NCI-H2196 (cell line): ENCODE measurements around the gene PSEN1.

ENCODE experiments used
- DNase-seq: peaks from one replicate; lab custom pipeline; 2025; ENCODE audit not compliant: unreplicated experiment; lab: John Stamatoyannopoulos, UW

PSEN1 gene

DNA sequence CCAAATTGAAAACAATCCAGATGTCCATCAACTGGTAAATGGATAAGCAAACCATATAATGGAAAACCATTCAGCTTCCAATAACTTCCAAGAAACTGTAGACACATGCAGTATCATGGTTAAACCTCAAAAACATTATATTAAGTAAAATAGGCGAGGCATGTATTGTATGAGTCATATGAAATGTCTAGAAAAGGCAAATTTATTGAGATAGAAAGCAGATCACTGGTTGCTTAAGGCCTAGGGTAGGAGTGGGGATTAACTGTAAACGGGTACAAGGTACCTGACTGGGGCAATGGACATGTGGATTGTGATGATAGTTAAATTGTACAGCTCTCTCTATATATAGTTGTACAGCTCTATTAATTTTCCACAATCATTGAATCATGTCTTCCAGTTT is 79.7 kb downstream of the PSEN1 start:
- no peak for DNase-seq

DNA sequence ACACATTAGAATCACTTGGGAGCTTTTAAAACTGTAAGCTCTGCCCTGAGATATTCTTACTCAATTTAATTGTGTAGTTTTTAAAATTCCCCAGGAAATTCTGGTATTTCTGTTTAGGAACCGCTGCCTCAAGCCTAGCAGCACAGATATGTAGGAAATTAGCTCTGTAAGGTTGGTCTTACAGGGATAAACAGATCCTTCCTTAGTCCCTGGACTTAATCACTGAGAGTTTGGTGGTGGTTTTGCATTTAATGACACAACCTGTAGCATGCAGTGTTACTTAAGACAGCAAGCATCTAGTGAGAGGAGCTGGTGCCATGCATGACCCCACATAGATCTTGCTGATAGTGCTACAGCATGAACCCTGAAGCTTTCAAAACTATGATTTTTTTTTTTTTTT is 81.1 kb downstream of the PSEN1 start:
- no peak for DNase-seq

DNA sequence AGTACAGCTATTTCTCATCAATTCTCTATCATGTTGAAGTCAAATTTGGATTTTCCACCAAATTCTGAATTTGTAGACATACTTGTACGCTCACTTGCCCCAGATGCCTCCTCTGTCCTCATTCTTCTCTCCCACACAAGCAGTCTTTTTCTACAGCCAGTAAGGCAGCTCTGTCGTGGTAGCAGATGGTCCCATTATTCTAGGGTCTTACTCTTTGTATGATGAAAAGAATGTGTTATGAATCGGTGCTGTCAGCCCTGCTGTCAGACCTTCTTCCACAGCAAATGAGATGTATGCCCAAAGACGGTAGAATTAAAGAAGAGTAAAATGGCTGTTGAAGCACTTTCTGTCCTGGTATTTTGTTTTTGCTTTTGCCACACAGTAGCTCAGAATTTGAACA is 83.8 kb downstream of the PSEN1 start:
- DNase-seq: no peak

DNA sequence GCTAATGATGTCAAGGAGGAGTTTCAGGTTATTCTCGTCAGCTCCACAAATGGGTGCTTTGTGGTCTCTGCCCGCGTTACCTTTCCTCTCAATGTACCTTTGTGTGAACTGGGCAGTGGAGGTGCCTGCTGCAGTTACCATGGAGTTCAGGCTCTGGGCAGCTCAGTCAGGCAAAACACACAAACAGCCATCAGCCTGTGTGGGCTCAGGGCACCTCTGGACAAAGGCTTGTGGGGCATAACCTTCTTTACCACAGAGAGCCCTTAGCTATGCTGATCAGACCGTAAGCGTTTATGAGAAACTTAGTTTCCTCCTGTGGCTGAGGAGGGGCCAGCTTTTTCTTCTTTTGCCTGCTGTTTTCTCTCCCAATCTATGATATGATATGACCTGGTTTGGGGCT is 84.3 kb downstream of the PSEN1 start:
- no peak for DNase-seq

DNA sequence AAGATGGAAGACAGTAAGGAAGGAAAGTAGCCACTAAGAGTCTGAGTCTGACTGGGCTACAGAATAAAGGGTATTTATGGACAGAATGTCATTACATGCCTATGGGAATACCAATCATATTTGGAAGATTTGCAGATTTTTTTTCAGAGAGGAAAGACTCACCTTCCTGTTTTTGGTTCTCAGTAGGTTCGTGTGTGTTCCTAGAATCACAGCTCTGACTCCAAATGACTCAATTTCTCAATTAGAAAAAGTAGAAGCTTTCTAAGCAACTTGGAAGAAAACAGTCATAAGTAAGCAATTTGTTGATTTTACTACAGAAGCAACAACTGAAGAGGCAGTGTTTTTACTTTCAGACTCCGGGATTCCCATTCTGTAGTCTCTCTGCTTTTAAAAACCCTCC is 85.6 kb downstream of the PSEN1 start:
- DNase-seq: no peak

DNA sequence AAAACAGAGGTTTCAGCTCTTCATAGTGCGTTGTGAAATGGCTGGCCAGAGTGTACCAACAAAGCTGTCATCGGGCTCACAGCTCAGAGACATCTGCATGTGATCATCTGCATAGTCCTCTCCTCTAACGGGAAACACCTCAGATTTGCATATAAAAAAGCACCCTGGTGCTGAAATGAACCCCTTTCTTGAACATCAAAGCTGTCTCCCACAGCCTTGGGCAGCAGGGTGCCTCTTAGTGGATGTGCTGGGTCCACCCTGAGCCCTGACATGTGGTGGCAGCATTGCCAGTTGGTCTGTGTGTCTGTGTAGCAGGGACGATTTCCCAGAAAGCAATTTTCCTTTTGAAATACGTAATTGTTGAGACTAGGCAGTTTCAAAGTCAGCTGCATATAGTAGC is 86.7 kb downstream of the PSEN1 start:
- DNase-seq: no peak

DNA sequence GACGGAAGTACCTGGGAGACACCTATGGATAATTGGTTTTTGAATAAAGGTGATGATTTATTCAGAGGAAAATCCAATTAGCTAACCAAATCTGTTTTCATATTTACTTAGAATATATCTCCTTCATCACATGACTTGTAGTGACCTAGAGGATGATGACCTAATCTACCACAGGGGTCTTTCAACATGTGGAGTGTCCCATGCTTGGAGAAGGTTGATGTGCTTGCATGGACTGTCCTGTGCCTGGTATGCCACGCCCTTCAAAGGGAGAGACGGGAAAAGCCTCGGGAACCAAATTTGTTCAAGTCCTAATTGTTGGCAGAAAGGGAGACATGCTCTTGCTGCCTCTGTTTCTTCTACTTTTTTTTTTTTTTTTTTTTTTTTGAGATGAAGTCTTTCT is 89.2 kb downstream of the PSEN1 start:
- DNase-seq: no peak

DNA sequence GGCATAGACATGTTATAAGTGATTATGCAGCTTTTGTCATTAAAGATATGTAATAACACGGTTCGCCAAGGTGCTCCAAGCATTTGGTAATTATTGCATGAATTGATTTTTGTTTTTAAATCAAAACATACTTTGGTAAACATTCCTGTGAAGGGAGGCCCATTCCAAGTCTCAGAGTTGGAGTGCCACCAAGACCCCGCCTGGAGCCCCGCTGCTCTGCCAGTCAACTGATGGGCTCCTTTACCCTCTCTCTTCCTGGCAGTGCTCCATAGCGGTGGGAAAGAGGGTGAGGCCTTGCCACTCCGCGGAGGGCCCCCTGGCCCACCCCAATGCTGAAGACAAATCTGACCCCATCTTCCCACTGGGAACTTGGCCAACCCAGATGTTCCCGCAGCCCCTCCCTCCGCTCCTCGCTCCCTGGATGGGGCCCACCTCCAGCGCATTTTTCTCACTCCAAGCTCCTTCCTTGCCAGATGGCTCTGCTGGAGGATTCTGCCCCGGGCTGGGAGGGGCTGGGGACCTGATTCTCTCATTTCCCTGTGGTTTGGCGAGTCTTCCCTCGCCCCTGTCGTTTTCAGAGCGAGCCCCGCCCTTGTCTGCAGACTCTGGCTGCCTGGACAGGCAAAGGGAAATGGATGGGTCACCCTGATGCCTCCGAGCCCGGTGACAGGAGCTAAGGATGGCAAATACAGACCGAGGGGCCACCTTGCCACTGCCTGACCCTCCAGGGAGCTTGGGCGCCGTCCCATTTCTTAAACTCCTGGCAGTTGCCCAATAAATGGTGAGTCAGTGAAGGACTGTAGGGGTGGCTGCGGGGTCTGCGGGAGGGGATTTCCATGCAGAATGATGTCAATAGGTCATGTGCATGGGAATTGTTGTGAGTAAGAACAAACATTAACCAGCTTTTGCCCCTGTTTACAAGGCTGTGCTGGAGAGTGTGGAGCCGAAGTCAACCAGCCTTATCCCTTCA is 91.8 kb downstream of the PSEN1 start:
- no peak for DNase-seq

DNA sequence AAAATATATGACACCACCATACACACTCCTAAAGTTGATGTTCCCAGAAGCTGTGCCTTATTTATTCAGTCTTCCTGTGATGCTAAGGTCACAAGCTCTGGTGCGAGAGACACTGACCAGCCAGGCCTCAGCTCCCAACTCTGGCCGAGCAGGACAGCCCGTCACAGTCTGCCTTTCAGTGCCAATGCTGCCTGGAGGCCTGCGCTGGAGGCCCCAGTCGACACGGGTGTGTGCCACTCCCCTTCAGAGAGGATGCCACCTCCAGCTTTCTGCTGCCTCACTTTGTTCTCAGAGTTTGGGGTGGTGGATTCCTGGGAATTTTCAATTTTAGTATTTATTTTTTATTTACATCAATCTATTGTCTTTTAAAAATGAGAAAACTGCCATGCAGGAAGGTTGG is 93.7 kb downstream of the PSEN1 start:
- no peak for DNase-seq

DNA sequence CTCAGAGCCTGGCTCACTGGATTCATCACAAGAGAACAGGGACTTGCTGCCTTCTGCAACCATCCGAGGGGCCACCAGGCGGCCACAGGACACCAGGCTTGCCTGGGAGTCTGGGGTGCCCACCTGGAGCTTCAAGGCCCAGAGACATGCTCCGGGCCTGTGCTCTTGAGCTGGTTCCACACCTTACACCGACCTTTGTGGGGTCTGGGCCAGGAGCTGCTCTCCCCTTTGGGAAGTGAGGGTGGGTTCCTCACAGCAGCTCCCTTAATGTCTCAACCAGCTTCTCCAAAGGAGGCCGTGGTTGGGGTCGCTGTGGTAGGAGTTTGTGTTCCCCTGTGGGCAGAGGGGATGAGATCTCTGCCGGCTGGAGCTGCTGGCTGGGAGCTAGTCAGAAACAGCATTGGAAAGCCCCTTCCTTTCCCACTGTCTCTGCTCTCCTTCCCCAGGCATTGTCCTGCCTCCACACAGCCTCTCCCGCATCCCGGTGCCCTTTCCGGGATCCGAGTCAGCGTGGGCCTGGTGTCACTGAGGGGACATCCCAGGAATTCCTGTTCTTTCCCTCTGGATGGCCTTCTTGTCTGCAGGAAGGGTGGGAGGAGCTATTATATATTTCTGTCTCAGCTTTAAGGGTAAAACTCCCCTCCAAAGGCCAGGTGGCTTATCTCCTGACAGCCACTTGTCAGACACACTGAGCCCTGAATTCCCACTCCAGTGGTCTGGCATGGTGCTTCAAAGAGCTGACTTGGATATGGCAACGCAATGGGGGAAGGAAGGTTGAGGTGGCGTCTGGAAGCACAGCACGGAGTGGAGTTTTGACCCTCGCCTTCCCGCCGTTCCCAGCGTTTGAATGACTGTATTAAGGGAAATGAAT is 95.9 kb downstream of the PSEN1 start:
- DNase-seq: no peak

DNA sequence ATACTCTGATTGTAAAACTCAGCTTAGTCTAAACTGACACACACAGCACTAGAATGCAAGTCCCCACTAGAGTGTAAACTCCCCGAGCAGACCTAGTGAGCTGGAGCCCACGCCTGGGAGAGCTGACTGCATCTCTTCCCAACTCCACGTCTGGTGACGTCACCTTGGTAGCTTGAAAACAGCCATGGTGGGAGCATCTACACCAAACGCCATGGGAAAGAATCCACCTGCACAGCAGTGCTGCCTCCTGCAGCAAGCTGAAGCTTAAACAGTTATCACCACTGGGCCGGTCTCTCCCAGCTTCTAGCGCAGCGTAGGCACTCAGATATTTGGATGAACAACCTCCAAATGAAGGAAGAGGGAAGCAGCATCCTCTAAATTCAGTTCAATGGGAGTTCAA is 96.7 kb downstream of the PSEN1 start:
- DNase-seq: no peak

DNA sequence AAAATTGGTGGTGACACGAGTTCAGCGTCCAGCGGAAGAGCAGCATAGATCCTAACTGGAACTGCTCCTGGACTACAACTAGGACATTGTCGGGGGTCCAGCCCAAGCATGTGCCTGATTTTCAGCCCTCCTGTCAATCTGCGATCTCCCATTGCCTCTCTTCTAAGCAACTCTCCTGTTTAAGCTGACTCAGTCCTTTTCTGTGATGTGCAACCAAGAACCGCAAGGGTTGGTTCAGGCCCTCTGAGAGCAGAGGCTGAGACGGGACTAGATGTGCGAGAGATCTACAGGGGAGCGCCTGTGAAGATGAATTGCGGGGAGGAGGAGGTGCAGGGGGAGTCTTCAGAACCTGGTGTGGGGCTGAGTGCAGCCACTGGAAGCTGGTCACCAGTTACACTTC is 97.3 kb downstream of the PSEN1 start:
- DNase-seq: no peak

DNA sequence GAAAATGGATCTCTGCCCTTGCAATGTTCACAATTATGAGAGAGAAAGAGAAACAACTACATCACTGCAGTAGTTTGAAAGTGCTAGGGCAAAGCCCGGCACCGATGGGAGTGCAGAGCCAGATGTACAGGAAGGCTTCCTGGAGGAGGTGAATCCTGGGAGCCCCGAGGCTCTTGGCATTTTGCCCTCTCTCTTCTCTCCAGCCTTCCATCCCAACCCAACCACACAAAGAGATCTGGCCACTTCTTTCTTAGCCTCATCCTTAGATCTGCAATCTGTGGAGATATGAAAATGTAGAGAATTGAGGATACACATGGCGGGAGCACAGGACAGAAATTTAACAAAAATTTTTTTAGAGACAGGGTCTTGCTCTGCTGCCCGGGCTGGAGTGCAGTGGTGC is 97.7 kb downstream of the PSEN1 start:
- DNase-seq: no peak

DNA sequence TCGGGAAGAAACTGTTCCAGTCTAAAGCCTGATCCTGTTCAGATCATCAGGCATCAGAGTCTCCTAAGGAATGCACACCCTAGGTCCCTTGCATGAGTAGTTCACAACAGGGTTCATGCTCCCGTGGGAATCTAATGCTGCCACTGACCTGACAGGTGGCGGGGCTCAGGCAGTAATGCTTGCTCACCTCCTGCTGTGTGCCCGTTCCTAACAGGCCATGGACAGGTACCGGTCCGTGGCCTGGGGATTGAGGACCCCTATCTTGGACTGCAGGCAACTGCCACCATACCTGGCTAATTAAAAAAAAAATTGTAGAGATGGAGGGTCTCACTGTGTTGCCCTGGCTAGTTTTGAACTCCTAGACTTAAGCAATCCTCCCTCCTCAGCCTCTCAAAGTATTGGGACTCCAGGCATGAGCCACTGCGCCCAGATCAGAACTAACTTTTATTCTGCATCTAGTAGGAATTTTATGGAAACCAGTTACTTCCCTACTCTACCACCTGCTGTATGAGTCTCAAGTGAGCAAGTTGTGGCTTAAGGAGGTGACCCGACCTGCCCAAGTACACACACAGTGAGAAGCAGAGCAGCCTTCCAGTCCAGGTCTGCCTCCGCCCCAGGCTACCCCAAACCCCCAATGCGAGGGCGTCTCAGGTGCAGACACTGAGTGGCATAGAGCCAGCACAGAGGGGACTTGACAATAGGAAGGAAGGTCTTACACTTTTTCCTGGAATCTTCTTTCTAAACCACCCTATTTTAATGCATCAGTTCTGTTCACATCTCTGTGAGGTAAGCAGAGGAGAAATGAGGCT is 98.5 kb downstream of the PSEN1 start:
- DNase-seq: no peak

DNA sequence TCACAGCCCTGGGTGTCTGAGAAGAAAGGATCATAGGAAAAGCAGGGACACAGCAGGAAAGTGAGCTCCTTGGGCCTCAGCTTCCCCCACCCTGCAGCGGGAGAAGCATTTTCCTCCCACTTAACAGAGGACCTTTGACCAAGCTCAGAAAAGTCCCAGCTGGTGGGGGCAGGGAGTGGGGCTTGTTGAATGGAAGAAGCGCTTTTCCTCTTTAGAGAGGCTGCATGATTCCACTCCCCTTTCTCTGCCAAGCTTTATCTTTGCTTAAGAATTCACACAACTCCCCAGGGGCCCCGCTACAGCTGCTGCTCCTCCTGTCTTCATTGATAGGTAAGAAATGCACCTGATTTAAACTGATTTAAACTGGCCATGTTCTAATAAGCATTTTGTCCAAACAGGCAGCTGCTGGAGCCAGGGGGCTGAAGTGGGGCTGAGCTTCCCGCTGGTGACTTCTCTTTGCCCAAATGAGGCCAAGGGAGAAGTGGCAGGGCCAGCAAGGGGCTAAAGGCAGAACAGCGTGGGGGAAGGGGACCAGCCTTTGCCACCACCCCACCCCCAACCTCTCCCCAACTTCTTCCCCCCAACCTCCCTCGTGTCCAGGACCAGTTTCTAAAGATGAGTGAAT is 99.3 kb downstream of the PSEN1 start:
- no peak for DNase-seq

DNA sequence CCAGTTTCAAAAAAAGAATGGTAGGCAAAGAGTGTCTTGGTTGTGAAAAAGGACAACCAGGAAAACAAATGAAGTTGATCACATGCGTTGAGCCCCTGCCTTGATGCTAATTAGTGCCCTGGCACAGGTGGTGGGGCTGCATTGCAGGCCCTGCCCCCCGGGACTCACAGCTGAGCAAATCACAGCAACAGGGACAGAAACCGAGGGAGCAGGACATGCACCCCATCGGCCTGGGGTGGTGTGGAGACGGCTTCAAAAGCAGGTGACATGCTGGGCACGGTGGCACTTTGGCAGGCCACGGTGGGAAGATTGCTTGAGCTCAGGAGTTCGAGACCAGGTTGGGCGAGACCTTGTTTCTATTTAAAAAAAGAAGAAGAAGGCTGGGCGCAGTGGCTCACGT is 99.8 kb downstream of the PSEN1 start:
- DNase-seq: no peak

DNA sequence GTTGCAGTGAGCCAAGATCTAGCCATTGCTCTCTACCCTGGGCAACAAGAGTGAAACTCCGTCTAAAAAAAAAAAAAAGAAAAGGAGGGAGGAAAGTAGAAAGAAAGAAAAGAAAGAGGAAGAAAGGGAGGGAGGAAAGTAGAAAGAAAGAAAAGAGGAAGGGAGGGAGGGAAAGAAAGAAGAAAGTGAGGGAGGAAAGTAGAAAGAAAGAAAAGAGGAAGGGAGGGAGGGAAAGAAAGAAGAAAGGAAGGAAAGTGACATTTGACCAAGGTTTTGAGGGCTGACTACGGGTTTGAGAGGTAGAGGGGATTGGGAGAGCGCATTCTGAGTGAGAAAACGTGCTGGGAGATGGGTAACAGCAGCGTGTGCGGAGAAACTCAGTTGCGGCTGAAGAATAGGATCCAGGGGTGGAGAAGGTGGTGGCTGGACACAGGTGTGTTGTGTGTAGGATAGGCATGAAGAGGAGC is 100.5 kb downstream of the PSEN1 start:
- DNase-seq: no peak

DNA sequence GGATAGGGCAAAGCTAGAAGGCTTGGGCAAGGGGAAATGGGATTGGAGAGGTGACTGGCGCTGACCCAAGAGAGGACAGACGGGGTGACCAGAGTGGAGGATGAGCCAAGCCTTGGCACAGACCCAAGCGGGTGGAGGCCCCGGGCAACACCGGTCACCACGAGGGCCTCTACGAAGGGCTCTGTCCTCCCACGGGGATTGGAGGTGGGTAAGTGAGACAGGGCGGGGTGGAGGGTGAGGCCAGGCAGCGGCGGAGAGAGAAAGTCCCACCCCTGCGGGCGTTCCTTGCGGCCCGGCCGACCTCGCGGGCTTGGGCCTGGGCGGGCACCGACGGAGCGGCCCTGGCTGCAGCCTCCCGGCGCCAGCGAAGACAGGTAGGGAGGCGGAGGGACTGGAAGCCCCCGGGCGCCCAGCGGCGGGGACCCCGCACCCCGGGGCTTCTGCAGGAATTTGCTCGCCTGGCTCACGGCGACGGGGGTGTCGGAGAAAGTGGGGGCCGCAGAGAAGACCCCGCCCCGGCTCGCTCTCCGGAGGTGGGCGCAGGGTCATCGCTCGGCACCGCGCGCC is 101.0 kb downstream of the PSEN1 start, which contains the start of gene PAPLN:
TSS of gene PAPLN (plus strand) at position 288 of the 567 bp plus-strand sequence. CDS start 2,273 bp downstream, outside the sequence.
- DNase-seq: peak; percentile 45

DNA sequence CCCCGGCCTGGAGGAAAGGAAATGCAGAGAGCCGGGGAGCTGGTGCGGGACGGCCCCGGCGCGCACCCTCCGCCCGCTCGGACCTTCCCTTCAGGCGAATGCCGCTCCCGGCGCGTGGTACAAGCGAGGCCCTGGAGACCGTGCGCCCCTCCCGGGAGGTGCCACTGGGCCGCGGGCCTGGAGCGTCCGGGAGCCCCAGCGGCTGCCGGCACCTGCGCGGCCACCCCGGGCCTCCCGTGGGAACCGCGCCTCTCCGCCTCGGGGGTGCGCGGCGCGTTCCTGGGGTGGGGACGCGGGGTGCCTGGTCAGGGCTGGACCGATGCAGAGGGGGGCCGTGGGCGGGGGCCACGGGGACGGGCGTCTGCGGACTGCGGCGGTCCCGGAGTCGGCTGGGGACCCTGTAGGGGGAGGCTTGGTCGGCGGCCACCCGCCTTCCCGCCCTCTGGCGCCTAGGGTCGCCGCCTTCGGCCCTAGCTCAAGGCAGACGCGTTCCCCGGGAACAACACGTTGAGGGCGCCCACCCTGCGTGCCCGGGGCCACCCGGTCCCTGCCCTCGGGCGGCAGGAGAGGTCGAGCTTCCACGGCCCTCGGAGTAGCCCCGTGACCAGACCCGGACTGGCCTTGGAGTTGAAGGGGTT is 101.6 kb downstream of the PSEN1 start:
- DNase-seq: no peak

DNA sequence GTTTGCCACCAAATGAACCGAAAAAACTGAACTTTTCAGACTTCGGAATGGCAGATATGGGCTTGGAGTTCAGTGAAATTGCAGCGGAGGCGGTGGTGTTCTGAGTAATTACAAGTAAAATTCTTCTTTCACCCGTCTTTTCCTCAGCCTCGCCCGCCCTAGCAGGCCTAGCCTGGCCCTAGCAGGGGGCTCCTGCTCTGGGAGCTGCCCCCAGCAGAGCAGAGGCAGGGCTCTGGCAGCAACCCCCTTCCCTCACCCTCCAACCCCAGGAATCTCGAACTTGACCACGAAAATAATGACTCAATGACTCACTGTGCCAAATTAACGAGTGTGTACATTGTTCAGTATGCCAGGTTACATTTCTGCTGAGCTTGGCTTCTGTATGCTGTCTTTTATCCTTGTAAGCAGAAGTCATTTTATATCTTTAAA is 102.1 kb downstream of the PSEN1 start:
- peak; percentile 28 for DNase-seq
